Activated naive CD4-positive, alpha-beta T cell treated with anti-CD3 and anti-CD28 coated beads, Interleukin-2, amount 50 U/mL, for 24 hours (primary cell): ENCODE measurements around the gene ATP2A3.
"Not testable (repeated sequence)": the region's sequence is repeated elsewhere in the genome, so short reads cannot be mapped to it uniquely, and the experiment has no call there.

Experiments used
- H3K27ac Mint-ChIP-seq: one replicate; pipeline ENCODE4 v1.8.0; 2021; ENCODE audit warnings: mild to moderate bottlenecking, mixed read lengths
- H3K27me3 Mint-ChIP-seq: one replicate; pipeline ENCODE4 v1.8.0; 2021; ENCODE audit warnings: mixed read lengths
- H3K36me3 Mint-ChIP-seq: one replicate; pipeline ENCODE4 v1.8.0; 2021; ENCODE audit warnings: mixed read lengths
- H3K4me1 Mint-ChIP-seq: one replicate; pipeline ENCODE4 v1.8.0; 2021; ENCODE audit warnings: mixed read lengths
- H3K4me3 Mint-ChIP-seq: one replicate; pipeline ENCODE4 v1.8.0; 2021; ENCODE audit warnings: mild to moderate bottlenecking, mixed read lengths
- H3K9me3 Mint-ChIP-seq: one replicate; pipeline ENCODE4 v1.8.0; 2021; ENCODE audit warnings: mixed read lengths

The ATP2A3 gene

DNA sequence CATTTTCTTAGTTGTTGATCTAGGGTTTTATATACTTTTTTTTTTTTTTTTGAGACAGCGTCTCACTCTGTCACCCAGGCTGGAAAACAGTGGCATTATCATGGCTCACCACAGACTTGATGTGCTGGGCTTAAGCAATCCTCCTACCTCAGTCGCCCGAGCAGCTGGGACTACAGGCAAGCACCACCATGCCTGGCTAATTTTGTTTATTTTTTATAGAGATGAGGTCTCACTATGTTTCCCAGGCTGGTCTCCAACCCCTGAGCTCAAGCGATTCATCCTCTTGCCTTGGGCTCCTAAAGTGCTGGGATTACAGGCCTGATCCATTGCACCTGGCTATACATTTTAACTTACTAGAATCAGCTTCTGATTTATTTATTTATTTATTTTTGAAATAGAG, 34.2 kb upstream of the ATP2A3 start:
- no peaks in the 10 kb centered on the region for H3K4me1 Mint-ChIP-seq
- H3K9me3 Mint-ChIP-seq: no peaks in the 10 kb centered on the region
- H3K27me3 Mint-ChIP-seq: peaks cover 3% of the 10 kb centered on the region
- H3K27ac Mint-ChIP-seq: no peak overlapping the region
- H3K4me3 Mint-ChIP-seq: no peak overlapping the region
- no peaks in the 10 kb centered on the region for H3K36me3 Mint-ChIP-seq

DNA sequence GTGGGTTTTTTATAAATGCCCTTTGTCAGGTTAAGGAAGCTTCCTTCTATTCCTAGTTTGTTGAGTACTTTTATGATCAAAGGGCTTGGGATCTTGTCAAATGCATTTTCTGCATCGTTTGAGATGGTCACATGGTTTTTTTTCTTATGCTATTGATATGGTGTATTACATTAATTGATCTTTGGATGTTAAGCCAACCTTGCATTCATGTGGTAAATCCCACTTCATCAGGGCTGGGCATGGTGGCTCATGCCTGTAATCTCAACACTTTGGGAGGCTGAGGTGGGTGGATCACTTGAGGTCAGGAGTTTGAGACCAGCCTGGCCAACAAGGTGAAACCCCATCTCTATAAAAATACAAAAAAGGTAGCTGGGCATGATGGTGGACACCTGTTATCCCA, 30.8 kb upstream of the ATP2A3 start:
- H3K27me3 Mint-ChIP-seq: peaks cover 5% of the 10 kb centered on the region
- no peaks in the 10 kb centered on the region for H3K4me1 Mint-ChIP-seq
- no peaks in the 10 kb centered on the region for H3K36me3 Mint-ChIP-seq
- no peak overlapping the region for H3K4me3 Mint-ChIP-seq
- no peak overlapping the region for H3K27ac Mint-ChIP-seq
- H3K9me3 Mint-ChIP-seq: no peaks in the 10 kb centered on the region

DNA sequence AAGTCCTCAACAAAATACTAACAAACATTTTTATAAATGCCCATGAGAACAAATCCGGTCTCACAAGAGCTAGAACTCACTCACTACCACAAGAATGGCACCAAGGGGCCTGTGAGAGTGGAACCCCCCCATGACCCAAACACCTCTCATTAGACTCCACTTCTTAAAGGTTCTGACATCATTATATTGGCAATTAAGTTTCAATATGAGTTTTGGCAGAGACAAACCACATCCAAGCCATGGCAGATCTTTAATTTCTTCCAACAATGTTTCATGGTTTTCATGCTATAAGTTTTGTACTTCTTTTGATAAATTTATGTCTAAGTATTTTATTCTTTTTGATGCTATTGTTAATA, 30.0 kb upstream of the ATP2A3 start:
- Mint-ChIP-seq H3K36me3 (no peaks in the 10 kb centered on the region), H3K4me3 (no peak overlapping the region), H3K9me3 (no peaks in the 10 kb centered on the region), H3K27ac (no peak overlapping the region), H3K27me3 (peaks cover 5% of the 10 kb centered on the region), H3K4me1 (no peaks in the 10 kb centered on the region)

DNA sequence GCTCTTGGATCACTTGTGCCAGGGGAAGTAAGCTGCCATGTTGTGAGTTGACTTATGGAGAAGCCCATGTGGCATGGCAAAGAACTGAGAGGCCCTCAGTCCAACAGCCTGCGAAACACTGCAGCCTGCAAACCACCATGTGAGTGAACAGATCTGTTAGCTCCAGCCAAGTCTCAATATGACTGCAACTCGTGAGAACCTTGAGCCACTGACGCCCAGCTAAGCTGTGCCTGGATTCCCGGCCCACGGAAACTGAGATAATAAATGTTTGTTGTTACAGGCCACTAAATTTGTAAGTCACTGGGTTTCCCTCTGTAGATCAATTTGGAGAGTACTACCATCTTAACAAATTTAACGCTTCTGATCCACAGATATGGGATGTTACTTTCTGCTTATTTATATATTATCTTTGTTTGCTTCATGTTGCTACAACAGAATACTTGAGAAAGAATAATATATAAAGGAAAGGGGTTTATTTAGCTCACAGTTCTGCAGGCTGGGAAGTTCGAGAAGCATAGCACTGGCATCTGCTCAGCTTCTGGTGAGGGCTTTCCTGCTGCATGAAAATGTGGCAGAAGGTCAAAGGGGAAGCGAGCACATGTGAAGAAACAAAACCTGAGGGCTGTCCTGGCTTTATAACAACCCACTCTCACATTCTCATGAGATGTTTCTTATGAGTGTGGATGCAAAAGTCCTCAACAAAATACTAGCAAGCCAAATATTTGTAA, 29.4 kb upstream of the ATP2A3 start:
- Mint-ChIP-seq H3K36me3 (no peaks in the 10 kb centered on the region), H3K9me3 (no peaks in the 10 kb centered on the region), H3K4me3 (no peak overlapping the region), H3K27ac (no peak overlapping the region), H3K4me1 (no peaks in the 10 kb centered on the region), H3K27me3 (peaks cover 5% of the 10 kb centered on the region)

DNA sequence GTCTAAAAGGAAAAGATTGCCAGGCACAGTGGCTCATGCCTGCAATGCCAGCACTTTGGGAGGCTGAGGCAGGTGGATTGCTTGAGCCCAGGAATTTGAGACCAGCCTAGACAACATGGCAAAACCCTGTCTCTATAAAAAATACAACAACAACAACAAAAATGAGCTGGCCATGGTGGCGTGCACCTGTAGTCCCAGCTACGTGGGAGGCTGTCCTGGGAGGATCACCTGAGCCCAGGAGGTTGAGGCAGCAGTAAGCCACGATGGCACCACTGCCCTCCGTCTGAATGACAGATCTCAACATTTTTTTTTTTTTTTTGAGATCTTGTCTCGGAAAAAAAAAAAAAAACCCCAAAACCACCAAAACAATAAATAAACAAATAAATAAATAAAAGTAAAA, 28.1 kb upstream of the ATP2A3 start:
- H3K4me1 Mint-ChIP-seq: no peaks in the 10 kb centered on the region
- H3K9me3 Mint-ChIP-seq: no peaks in the 10 kb centered on the region
- no peaks in the 10 kb centered on the region for H3K36me3 Mint-ChIP-seq
- H3K27ac Mint-ChIP-seq: no peak overlapping the region
- H3K27me3 Mint-ChIP-seq: peaks cover 5% of the 10 kb centered on the region
- no peak overlapping the region for H3K4me3 Mint-ChIP-seq

DNA sequence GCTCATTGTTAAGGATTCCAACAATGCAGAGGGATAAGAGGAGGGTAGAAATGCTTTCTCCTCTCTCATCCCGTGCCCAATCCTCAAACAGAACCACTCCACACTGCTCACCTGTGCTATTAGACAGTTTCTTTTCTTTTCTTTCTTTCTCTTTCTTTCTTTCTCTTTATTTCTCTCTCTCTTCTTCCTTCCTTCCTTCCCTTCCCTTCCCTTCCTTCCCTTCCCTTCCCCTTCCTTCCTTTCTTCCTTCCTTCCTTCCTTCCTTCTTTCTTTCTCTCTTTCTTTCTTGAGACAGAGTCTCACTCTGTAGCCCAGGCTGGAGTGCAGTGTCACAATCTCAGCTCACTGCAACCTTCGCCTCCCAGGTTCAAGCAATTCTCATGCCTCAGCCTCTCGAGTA, 27.5 kb upstream of the ATP2A3 start:
- not testable (repeated sequence) for H3K4me1 Mint-ChIP-seq, H3K27me3 Mint-ChIP-seq, H3K4me3 Mint-ChIP-seq, H3K9me3 Mint-ChIP-seq, H3K36me3 Mint-ChIP-seq, H3K27ac Mint-ChIP-seq

DNA sequence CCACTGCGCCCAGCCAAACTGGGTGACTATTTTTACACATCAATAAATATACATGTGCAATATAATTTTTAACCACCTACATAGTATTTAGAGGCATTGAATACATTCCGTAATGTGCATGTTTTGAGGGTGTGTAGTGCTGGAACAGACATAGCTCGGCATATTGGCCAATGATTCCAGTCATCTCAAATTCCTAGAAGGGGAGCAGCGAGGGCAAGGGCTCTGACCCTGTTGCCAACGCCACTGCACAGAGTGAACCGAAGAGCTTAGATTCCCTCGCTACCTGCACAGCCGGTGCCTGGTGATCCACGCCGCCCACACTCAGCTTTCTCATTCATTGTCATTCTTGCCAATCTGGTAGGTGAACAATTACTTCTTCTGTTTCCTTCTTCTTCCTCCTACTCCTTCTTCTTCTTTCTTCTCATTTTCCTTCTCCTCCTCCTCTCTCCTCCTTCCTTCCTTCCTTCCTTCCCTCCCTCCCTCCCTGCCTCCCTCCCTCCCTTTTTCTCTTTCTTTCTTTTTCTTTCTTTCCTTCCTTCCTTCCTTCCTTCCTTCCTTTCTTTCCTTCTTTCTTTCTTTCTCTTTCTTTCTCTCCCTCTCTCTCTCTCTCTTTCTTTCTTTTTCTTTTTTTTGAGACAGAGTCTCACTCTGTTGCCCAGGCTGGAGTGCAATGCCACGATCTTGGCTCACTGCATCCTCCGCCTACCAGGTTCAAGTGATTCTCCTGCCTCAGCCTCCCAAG, 26.3 kb upstream of the ATP2A3 start:
- Mint-ChIP-seq H3K27ac (no peak overlapping the region), H3K9me3 (no peaks in the 10 kb centered on the region), H3K36me3 (no peaks in the 10 kb centered on the region), H3K4me1 (no peaks in the 10 kb centered on the region), H3K4me3 (no peak overlapping the region), H3K27me3 (peaks cover 3% of the 10 kb centered on the region)

DNA sequence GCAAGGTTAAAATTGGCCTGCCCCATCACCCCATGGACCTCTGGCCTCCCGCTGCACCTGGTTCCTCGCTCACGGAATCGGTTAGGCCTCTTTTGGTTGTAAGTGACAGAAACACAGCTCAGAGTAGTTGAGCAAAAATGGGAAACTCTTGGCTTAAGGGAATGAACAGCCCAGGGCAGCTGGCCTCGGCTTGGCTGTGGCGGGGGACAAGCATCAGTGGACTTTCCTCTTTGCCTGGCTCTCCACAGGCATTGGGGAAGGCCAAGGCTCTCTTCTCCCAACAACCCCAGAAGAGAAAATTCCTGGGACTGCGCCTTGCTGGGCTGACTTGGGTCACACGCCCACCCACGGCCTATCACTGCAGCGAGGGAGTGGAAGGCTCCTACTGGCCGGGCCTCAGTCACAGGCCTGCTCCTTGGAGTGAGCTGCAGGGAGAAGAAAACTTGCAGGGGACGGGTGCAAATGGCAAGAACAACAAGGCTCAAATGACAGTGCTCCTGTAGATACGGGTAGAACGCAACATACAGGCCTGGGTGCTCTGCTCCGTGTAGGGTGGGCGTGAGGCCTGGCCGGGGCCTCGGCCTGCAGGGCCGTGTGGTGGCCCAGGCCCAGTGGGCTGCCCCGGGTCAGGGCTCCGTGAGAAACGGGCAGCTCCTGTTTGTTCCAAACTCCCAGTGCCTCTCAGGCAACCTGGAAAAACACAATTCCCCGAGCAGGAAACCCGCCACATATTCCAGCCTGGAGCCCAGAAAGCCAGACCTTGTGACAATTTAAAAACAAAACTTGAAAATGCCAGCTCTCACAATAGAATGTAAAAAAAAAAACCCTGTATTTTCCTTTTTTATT, 25.0 kb upstream of the ATP2A3 start:
- Mint-ChIP-seq H3K27ac (no peak overlapping the region), H3K9me3 (no peaks in the 10 kb centered on the region), H3K4me3 (no peak overlapping the region)

DNA sequence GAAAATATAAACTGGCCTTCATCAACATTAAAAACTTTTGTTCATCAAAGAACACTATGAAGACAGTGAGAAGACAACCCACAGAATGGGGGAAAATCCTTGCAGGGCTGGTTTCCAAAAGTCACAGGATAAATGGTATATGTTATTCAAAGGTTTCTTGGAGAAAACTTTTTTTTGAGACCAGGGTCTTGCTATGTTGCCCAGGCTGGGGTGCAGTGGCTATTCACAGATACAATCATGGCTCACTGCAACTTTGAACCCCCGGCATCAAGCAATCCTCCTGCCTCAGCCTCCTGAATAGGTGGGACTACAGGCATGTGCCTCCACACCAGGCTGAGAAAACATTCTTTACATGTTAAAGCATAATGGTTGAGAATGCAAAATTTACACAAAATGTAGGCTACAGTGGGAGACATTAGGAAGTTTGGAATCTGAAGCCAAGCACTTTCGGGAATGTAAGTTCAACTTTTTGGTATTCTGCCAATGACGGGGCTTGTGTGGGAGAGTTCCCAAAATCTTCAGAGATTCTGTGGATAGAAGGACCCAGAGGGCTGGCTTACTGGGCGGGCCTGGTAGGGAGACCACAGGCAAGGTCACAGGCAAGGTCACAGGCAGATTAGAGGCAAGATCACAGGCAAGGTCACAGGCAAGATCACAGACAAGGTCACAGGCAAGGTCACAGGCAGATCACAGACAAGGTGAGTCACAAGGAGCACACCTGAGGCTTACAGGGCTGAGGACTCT, 24.2 kb upstream of the ATP2A3 start:
- Mint-ChIP-seq H3K27me3 (peaks cover 2% of the 10 kb centered on the region), H3K36me3 (no peaks in the 10 kb centered on the region), H3K4me3 (no peak overlapping the region), H3K4me1 (no peaks in the 10 kb centered on the region), H3K27ac (no peak overlapping the region), H3K9me3 (no peaks in the 10 kb centered on the region)

More for the DNA sequence above, 25.0 kb upstream of the ATP2A3 start:
- Mint-ChIP-seq H3K36me3 (no peaks in the 10 kb centered on the region), H3K4me1 (no peaks in the 10 kb centered on the region), H3K27me3 (peaks cover 3% of the 10 kb centered on the region)

DNA sequence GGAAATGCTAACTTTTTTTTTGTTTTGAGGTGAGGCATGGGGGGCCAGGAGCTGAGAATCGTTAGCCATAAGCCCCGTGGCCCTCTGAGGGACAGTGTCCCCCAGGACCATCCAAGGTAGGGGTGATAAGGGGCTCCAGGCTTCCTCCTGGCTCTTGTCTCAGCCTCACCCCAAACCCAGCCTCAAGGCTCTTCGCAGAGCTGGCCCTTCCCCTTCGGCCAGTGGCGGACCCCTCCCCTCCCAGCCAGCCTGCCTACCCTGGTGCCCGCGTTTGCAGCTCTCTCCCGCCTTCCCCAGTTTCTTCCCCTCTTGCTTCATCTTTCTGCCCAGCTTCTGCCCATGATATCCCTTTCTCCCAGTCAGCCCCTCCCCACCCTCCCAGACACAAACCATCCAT, 22.7 kb upstream of the ATP2A3 start:
- H3K4me1 Mint-ChIP-seq: no peaks in the 10 kb centered on the region
- H3K36me3 Mint-ChIP-seq: no peaks in the 10 kb centered on the region

DNA sequence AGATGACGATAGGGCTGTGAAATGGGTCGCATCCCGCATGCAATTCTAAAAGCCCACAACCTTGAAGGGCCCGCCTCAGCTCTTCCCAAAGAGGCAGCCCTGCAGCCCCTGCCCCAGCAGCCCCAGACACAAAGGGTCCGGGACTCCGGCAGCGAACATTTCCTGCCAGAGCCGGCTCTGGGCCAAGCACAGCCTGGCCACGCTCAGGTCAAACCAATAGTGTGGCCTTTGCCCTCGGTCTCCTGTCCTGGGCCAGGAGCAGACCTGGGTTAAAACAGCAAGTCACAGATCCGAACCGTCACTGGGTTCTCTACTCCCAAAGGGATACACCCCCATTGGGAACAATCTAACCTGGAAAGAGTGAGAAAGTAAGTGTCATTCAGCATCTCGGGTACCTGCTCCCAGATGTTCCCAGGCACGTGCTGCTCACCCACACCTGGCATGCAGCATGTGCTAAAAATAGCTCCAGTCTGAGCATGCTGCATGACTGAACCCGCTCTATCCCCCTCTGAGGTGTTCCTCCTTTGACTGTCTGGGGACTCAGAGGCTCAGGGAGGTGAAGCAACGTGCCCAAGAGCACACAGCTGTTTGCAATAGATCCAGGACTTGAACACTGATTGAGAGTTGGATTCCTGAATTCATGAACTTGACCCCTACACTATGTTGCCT, 22.2 kb upstream of the ATP2A3 start:
- Mint-ChIP-seq H3K27me3 (no peaks in the 10 kb centered on the region), H3K27ac (no peak overlapping the region), H3K36me3 (no peaks in the 10 kb centered on the region), H3K4me3 (no peak overlapping the region), H3K9me3 (no peaks in the 10 kb centered on the region), H3K4me1 (no peaks in the 10 kb centered on the region)

More for the DNA sequence above, 22.7 kb upstream of the ATP2A3 start:
- H3K27ac Mint-ChIP-seq: no peak overlapping the region
- peaks cover 2% of the 10 kb centered on the region for H3K27me3 Mint-ChIP-seq
- no peaks in the 10 kb centered on the region for H3K9me3 Mint-ChIP-seq
- H3K4me3 Mint-ChIP-seq: no peak overlapping the region

DNA sequence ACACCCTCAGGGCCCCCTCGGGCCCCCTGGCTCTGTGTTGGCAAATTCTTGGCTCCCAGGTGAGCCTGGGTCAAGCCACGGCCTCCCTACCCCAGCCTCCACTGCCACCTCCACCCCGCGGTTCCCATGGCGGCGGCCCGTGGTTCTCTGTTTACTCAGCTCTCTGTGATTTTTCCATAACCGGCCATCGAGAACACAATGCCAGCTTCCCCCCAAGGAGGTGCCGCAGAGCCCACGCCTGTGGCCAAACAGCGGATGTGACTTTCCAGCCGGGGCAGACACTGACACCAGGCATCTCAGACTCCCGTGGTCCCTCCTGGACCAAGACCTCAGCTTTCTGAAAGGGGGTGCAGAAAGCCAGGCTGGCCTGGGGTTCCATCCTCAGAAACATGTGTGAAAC, 21.6 kb upstream of the ATP2A3 start:
- Mint-ChIP-seq H3K4me1 (no peaks in the 10 kb centered on the region), H3K4me3 (no peak overlapping the region), H3K9me3 (no peaks in the 10 kb centered on the region)

DNA sequence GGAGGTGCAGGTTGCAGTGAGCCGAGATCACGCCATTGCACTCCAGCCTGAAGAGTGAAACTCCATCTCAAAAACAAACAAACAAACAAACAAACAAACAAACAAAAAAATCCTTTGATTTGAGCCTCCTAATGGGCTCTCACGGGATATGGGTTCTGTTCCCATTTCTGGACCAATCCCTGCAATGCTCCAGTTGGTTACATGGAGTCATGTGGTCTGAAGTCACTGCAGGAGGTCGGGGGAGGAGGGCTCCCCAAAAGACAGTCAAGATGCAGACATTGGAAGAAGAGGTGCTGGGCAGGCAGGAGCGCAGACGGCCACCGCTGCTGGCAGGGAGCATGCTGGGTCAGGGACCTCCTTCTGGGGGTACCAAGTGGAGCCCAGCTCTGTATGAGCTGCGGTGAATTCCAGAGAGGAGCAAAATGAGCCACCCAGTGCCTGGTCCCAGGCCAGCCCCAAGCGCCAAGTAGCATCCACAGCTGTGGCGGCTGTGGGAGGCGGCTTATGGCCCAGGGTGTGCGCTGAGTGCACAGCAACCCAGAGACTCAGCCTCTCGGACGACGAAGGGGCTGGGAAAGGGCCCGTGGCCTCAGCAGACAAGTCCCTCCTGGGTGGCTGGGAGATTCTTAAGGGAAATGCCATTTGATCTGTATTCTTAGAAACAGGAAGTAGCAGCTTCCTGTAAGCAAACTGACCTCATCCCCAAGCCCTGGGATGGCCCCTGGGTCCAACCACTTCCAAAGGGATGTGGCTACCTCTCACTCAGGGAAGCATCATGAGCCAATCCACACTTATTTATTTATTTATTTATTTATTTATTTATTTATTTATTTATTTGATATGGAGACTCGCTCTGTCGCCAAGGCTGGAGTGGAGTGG, 19.6 kb upstream of the ATP2A3 start:
- Mint-ChIP-seq H3K36me3 (no peaks in the 10 kb centered on the region), H3K4me3 (no peak overlapping the region), H3K27me3 (no peaks in the 10 kb centered on the region), H3K27ac (peak overlapping the region; percentile 8), H3K4me1 (no peaks in the 10 kb centered on the region), H3K9me3 (no peaks in the 10 kb centered on the region)

More for the DNA sequence above, 21.6 kb upstream of the ATP2A3 start:
- Mint-ChIP-seq H3K27me3 (no peaks in the 10 kb centered on the region), H3K36me3 (no peaks in the 10 kb centered on the region), H3K27ac (no peak overlapping the region)

DNA sequence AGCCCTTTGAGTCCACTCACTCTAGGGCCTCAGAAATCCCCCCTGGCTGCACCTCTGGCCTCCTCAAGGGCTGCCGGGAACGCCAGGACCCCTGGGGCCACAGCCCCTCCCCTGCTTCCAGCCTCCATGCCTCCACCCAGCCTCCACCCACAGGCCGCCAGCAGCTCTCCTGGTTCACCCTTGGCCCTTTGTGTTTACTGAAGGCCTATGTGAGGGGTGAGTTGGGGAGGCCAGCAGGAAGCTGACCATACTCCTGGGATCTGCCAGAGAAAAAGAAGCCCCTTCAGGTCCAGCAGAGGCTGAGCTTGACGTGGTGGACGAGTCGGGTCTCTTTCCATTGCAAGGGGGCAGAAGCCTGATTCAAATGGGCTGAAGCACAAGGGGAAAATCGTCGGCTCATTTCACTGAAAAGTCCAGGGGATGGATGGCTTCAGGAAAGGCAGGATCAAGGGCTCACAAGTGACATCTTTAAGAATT, 18.3 kb upstream of the ATP2A3 start:
- no peaks in the 10 kb centered on the region for H3K9me3 Mint-ChIP-seq
- no peak overlapping the region for H3K27ac Mint-ChIP-seq
- no peaks in the 10 kb centered on the region for H3K36me3 Mint-ChIP-seq
- no peaks in the 10 kb centered on the region for H3K4me1 Mint-ChIP-seq
- H3K27me3 Mint-ChIP-seq: no peaks in the 10 kb centered on the region
- H3K4me3 Mint-ChIP-seq: no peak overlapping the region
